Stimulated activated CD8-positive, alpha-beta memory T cell treated with anti-CD3 and anti-CD28 coated beads, Interleukin-4, amount 100 ng/mL, for 48 hours (primary cell): Measurements from ENCODE around the gene PIPOX.

Source experiments
- DNase-seq: peaks from one replicate; pipeline ENCODE4 v3.0.0-alpha.2; 2020

The PIPOX gene

GRCh38 chr17:29042679-29043538 is at the start of gene PIPOX:
Gene PIPOX, plus strand, starts transcription at chr17:29043141. Its CDS starts 85 bp downstream, at chr17:29043226.
- no peak for DNase-seq

- DNase-seq, result no peak
Measured at GRCh38 chr17:28993645-28994426, 49.1 kb upstream of the PIPOX start.

GRCh38 chr17:28996554-28997096 is 46.3 kb upstream of the PIPOX start:
- DNase-seq, result no peak

- no peak for DNase-seq
Measured at GRCh38 chr17:28997806-28998205, 45.1 kb upstream of the PIPOX start.

GRCh38 chr17:28999206-28999605 is 43.7 kb upstream of the PIPOX start:
- DNase-seq, result no peak

GRCh38 chr17:29000973-29001372 is 42.0 kb upstream of the PIPOX start:
- no peak for DNase-seq

- DNase-seq, result no peak
Measured at GRCh38 chr17:29002811-29003210, 40.1 kb upstream of the PIPOX start.

- DNase-seq, result no peak
Measured at GRCh38 chr17:29003289-29003688, 39.7 kb upstream of the PIPOX start.

- DNase-seq, result no peak
Measured at GRCh38 chr17:29004081-29004692, 38.8 kb upstream of the PIPOX start.

- peak; percentile 83 for DNase-seq
Measured at GRCh38 chr17:29005936-29006511, 36.9 kb upstream of the PIPOX start, which contains the start of gene SEZ6. Gene SEZ6, minus strand, starts transcription at chr17:29006033. Its CDS starts 164 bp downstream, at chr17:29005869.

GRCh38 chr17:29007456-29007855 is 35.5 kb upstream of the PIPOX start:
- DNase-seq, result no peak

- no peak for DNase-seq
Measured at GRCh38 chr17:29007860-29008455, 35.0 kb upstream of the PIPOX start.

- no peak for DNase-seq
Measured at GRCh38 chr17:29008591-29008990, 34.4 kb upstream of the PIPOX start.

GRCh38 chr17:29010129-29010528 is 32.8 kb upstream of the PIPOX start:
- DNase-seq, result no peak

GRCh38 chr17:29010586-29010985 is 32.4 kb upstream of the PIPOX start:
- no peak for DNase-seq

GRCh38 chr17:29012535-29012934 is 30.4 kb upstream of the PIPOX start:
- no peak for DNase-seq

GRCh38 chr17:29014716-29015115 is 28.2 kb upstream of the PIPOX start:
- DNase-seq, result no peak

GRCh38 chr17:29016345-29017210 is 26.4 kb upstream of the PIPOX start:
- no peak for DNase-seq

- no peak for DNase-seq
Measured at GRCh38 chr17:29018788-29019474, 24.0 kb upstream of the PIPOX start.

- DNase-seq, result peak; percentile 29
Measured at GRCh38 chr17:29019475-29020181, 23.3 kb upstream of the PIPOX start.
